ENCODE data around the gene PHLPP1.

Gene PHLPP1

DNA sequence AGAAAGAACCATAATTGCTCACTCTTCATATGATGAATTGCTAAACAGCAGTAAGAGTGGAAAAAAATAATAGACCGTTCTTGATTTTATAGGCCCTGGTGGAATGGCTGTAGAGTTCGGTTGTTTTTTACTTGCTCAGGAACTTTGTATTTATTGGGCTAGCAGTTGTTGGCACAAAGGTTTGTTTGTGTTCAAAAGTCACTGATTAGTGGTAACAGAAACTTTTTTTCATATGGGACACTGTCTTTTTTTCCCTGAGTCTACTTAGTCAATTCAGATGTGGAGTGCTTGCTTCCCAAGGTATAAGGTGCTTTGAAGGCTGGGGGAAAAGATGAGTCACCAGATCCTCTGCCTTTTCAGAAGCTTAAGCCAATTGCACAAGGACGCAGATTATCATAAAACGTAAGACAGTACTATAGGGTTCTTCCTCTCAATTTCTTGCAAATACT lies 25.8 kb downstream of the PHLPP1 start:
- no peak for DNase-seq (ENCODE audit: low spot score)

DNA sequence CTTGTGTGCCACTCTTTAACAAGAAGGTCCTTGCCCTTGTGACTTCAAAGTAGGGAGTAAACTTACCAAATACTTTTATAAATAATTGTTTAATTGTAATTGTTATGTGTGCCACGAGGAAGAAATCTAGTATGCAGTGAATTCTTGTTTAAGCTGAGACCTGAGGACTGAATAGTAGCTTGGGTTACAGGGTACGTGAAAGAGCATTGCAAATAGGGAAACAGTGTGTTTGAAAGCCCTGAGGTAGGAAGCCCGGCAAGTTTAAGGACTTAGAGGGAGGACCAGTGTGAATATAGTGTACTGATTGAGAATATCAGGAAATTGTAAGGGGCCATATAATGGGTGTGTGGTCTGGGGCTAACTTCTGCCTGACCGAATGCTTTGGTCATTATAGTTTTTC lies 26.2 kb downstream of the PHLPP1 start:
- DNase-seq (ENCODE audit: low spot score): no peak

DNA sequence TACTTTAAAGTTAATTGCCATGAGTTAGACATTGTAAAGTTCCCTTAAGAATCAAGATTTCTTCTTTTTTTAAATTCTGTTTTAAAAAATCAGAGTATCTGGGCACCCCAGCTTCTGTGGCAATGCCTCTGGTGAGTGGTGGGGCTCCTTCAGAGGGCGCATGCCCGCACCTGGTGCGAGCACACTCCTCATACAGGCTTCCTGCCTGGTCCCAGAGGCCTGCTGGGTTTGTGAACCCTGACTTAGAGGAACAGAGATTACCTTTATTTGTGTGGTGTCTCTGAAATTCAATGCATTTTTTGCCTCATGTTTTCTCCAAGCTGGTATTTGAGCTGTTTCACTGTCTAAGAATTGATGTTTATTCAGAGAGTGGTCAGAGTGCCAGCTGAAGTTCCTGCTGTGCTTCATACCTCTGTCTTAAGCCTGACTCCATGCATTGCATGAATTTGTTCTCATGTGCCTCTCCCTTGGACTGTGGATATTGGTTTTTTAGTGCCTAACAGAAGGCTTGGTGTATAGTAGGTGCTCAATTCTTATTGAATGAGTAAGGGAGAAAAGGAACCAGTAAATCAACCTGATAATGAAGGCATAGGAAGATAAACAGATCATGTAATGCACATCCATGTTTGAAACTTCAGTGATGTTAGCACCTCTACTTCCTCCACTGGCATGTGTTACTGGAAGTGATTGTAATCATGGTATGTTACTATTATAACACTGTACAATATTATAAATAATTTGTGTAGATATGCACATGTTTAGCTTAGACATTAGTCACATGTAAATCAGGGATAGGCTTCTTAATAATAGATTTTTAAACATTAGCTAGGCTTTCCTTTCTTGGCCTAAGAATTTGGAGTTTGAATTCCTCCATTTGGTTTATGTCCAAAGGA lies 29.0 kb downstream of the PHLPP1 start:
- peak; percentile 15 for DNase-seq (ENCODE audit: low spot score)

DNA sequence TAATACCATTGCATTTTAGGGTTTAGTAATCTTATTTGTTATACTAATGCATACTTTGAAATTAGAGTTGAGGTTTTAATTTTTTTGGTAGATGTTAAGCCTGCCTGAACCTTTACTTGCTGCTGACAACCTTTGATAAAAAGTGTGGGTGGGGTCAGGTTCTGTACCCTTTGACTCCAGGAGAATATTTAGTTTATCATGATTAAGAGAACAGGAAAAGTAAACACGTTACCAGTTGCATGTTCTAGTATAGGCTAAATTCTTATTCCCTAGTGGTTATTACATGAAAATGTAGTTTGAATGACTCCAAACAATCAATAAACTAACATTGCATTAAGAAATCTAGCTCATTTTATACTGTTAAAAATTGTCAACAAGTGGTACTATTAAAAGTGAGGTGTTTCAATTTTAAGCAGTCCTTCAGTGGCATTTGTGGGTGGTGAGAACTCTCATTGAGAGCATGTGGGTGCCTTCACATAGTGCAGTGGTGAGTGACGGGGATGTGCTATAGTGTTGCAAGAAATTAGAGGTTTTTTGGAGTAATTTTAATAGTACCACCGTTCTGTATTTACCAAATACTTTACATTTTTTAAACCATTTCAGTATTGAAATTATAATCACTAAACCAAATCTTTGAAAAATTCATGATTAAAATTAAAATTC lies 29.9 kb downstream of the PHLPP1 start:
- DNase-seq (ENCODE audit: low spot score): no peak

DNA sequence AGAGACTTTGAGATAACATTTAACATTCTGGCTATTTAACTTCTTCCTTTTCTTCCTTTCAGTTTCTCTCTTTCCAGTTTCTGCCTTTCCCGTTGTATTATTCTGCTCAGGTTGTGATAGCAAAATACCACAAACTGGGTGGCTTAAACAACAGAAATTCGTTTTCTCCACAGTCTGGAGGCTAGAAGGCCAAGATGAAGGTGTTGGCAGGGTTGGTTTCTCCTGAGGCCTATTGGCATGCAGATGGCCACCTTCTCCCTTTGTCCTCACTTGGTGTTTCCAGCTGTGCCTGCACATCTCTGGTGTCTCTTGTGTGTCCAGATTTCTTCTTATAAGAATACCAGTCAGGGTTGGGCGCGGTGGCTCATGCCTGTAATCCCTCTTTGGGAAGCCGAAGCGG lies 34.0 kb downstream of the PHLPP1 start:
- no peak for DNase-seq (ENCODE audit: low spot score)

DNA sequence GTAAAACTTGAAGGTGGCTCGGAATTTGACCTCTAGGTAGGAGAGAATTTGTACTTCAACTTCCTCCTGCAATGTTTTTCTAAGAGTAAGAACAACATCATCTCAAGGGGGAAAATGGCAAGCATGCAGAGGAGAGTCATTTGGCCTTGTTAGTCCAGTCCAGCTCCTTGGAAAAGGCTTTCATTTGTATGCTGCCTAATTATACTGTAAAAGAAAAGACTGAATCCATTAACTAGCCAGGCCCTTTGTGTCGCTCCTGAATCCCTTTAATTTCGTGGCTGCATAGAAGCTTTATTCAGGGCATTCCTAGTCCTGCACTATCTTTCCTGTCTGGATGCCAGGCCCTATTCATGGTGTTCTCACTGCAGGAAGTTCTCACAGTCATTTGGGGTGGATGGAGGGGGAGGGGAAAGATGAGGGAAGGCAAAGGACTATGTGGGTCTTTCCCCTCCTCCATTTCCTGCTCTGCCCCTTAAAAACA lies 36.0 kb downstream of the PHLPP1 start:
- no peak for DNase-seq (ENCODE audit: low spot score)

DNA sequence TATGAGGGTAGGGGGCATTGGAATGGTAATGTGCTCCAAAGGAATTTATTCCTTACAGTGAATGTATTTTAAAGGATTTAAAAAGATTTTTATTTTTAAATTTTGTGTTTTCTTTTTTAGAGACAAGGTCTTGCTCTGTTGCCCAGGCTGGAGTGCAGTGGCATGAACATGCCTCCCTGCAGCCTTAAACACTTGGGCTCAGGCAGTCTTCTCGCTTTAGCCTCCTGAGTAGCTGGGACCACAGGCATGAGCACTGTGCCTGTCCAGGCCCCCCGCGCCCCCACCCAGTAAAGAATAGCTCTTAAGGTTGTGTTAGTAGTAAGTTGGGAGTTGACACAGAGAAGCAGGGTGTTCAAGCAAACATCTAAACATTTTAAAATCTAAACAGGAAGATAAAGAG lies 36.6 kb downstream of the PHLPP1 start:
- no peak for DNase-seq (ENCODE audit: low spot score)

DNA sequence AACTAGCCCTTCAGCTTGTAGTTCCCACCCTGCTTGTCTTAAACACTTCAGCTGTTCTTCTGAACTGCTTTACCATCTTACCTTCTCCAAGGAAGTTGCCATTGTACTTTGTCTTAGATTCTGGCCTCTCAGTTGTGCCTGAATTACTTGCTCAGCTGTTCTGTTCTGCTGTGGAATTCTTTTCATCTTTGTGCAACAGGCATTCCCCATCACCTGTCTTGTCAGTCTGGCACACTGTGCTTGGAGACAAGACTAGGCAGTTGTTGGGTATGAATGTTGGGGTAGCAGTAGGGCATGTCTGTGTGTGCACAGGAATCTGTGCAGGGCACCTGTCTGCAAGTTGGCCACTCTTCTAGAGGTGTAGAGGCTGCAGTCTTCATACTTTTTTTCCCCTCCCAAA lies 38.7 kb downstream of the PHLPP1 start:
- DNase-seq (ENCODE audit: low spot score): no peak

DNA sequence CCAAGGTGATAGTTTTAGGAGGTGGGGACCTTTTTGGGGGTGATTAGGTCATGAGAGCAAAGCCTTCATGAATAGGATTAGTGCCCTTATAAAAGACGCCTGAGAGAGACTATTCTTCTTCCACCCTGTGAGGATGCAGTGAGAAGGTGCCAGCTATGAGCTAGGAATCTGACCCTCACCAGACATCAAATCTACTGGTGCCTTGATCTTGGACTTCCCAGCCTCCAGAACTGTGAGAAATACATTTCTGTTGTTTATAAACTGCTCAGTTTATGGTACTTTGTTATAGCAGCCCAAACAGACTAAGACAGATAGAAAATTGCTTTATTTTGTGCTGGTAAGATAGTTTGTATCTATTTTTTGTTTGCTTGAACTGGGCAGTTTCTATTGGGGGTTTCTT lies 40.1 kb downstream of the PHLPP1 start:
- no peak for DNase-seq (ENCODE audit: low spot score)

DNA sequence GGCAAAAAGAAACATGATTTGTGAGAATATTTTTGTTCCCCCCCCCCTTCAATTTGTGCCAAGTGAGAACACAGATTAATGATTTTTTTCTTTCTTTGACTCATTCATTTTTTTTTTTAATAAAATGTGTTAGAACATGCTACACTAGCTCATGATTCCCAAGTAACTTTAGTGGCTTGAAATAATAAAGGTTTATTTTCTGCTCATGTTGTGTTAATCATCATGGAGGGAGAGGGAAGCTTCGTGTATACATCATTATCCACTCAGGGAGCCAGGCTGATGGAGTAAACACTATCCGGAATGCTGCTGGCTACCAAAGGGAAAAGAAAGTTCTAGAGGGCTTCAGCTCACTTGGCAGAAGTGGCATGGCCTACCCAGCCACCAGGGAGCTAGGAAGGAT lies 40.6 kb downstream of the PHLPP1 start:
- DNase-seq (ENCODE audit: low spot score): no peak

DNA sequence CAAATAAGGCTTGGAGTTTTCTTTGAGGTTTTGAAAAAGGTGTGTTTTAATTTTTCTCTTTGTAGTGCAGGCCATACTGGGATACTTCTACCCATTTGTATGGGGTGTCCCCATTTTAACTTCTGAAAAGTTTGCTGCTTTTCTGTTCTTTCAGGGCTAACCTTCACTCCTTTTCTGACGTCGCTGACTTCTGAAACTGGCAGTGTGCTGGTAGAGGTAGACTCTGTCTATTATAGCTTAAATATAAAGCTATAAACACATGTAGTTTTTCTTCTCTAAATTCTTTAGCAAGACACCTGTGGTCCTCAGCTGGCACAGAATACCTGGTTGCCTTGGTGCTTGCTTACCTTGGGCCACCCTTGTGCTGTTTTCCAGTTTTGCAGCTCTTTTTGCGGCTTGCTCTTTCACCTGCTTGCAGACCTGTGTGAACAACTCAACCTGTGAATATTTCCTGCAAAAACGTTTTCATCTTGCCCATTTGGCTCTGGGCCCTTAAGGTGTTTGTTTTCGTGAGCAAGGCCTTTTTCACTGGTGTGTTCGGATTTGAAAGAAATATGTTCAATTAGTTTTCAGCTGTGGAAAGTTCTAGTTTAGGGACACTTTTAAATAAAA lies 42.2 kb downstream of the PHLPP1 start:
- DNase-seq (ENCODE audit: low spot score): no peak

DNA sequence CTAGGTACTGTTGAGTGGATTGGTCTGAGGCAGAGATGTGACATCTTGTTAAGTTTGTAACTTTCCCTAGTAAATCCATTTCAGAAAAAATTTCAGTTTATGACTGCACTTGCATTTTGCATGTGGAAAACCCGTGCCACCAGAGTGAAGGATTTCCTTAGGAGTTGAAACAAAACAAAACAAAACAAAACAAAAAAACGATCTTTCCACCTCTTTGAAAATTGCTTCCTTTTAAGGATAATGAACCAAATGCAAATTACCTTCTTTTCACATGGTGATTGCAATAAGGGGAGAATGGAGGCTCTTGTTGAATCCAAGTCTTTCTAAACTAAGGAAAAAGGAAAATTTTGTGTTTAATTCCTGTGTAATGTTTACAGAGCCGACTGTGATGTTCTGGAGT lies 43.2 kb downstream of the PHLPP1 start:
- no peak for DNase-seq (ENCODE audit: low spot score)

DNA sequence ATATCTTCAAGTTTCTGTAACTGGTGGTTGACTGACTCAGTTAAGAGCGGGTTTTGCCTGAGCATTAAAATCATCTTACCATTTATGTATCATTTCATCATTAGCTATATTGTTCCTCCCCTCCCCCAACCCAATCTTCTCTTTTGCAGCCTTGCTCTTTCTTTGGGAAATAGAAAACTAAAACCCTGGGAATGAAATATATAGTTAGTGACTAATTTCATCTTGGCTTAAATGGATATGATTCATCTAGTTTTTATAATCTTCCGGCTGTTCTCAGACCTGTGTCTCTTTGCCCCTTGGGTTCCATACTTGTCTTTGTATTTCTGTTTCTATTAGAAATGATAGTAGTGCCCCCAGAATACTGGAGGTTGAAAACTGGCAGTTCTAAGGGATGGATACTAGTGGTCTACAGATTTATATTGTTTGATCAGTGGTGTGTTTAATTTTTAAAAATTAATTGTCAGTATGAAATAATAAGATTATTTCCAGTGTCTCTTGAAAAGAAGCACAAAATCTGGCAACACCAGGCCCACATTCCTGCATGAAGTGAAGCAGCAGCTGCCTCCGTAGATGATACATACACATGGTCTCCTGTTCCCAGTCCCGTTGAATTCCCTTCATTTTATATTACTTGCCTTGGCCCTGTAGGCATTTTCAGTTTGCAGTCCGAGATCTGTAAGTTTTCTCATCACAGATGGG lies 44.5 kb downstream of the PHLPP1 start:
- peak; percentile 8 for DNase-seq (ENCODE audit: low spot score)

DNA sequence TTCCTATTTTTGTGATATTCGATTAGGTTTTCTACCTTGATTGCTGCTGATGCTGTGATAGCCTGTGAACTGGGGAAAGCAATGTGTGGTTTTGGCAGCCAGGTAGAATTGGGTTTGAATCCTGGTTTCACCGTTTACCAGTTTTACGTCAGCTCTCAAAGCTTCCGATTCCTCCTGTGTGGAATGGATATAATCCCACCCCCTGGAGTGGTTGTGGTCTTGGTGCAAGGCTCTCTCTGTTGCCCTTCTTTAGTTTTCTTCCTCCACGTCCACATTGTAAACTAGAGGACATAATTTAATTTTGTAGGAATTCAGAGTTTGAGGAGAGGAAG lies 45.0 kb downstream of the PHLPP1 start:
- no peak for DNase-seq (ENCODE audit: low spot score)

DNA sequence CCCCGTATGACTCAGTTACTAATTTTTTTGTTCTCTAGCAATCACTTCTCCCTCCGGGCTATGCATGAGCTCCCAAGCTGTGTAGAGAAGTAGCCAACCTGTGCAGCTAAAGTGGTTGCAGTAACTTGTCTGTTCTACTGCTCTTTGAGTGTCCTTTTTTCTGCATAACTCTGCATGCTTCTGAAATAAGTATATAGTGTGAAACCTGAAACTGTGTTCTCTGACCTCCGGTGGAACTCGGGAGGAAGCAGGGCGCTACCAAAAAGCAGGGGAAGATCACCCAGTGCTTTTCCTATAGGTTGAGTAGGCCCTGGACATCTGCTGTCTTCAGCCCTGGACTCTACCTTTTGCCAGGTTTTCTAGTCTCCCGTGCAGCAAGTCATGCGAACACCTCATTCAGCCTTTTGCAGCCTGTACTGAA lies 47.8 kb downstream of the PHLPP1 start:
- DNase-seq (ENCODE audit: low spot score): no peak

DNA sequence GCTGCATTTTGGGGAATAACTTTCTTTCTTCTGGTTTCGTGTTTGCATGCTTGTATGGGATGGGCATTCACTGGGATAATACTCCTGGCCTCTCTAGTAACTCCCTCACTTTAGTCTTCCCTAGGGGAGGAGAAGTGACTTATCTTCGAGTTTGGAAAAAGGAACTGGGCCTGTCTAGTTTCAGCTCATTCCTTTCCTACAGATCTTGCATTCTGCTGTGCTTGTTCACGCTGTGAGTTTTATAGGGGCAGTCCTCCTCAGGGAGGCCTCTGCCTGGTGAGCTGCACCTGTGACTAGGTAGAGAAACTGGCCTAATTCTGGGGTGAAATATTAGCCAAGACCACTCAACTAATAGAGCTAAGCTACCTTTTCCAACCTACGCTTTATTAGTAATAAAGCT lies 50.9 kb downstream of the PHLPP1 start:
- DNase-seq (ENCODE audit: low spot score): no peak

DNA sequence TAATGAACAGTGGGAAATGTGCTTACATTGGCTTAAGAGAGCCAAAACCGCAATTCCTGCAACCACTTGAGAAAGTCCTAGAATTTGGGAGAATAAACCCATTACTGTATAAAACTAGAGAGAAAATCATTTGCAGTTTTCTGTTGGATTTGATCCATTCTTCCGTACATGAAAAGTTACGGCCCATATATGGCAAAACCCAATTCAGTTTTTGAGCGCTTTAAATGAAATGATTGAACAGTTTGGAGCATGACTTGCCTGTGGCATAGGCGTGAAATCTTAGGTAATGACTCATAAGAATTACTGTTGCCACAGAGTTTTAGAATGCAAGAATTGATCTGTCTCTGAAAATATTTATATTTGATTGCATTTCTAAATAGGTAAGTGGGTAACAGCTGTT lies 52.0 kb downstream of the PHLPP1 start:
- no peak for DNase-seq (ENCODE audit: low spot score)

DNA sequence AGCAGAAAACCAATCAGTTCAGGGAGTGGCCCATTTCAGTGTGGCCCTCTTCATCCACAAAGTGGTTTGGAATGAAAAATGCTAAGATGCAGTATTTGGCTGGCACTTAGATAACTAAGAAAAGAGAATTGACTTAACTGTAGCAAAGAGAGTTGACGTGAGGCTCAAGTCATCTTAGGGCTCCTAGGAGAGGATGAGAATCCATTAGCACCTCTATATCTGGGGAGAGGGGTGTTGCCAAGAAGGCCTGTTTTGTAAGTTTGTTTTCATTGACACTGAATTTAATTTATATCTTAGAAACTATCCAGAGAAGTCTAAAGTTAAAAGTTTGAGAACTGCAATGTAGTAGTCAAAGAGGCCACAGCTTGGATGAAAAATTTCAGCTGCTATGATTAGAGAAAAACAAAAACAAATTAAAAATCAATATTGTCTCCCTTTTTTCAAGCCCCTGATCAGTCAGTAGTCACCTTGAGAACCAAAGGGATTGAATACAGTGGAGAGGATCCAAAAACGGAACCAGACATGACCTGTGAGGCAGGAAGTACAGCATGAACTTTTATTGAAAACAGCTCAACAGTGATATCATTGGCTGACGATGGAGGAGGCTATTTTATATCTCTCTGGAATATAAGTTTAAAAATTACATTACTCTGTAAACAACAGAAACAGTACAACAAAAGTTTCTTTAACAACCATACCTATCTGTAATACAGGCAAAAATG lies 52.7 kb downstream of the PHLPP1 start:
- no peak for DNase-seq (ENCODE audit: low spot score)

DNA sequence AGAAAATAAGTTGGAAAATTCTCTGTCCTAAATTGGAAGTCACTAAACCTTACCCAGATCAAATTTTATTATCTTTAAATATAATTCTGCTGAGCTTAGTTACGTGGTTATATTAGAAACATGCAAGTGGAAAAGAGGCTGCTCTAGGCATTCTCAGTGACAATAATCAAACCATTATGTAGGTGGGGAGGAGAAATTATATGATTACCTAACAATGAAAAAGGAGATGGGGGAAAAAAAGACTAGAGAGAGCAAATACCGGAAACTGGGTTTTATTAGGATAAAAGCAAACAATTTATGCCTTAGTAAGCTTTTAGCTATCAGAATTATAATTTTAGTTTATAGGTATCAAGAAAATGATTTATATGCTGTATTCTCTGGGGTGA lies 53.2 kb downstream of the PHLPP1 start:
- no peak for DNase-seq (ENCODE audit: low spot score)

DNA sequence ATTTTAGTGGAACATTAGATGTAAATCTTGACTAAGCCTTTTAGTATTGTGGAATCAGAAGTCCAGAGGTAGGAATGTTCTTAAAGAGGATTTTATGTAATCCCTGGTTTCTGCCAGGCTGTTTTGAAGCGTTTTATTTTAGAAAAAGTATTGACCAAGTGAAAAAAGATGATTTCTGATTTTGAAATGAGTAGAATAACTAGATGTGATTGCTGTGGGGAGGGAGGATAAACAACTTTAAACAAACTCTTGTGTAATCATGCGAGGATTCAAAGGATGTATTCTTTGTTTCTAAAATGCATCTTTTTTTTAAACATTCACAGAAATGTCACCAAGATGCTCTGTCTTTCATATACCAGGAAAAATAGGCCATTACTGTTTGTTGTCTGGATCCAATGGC lies 53.9 kb downstream of the PHLPP1 start:
- DNase-seq (ENCODE audit: low spot score): no peak

DNA sequence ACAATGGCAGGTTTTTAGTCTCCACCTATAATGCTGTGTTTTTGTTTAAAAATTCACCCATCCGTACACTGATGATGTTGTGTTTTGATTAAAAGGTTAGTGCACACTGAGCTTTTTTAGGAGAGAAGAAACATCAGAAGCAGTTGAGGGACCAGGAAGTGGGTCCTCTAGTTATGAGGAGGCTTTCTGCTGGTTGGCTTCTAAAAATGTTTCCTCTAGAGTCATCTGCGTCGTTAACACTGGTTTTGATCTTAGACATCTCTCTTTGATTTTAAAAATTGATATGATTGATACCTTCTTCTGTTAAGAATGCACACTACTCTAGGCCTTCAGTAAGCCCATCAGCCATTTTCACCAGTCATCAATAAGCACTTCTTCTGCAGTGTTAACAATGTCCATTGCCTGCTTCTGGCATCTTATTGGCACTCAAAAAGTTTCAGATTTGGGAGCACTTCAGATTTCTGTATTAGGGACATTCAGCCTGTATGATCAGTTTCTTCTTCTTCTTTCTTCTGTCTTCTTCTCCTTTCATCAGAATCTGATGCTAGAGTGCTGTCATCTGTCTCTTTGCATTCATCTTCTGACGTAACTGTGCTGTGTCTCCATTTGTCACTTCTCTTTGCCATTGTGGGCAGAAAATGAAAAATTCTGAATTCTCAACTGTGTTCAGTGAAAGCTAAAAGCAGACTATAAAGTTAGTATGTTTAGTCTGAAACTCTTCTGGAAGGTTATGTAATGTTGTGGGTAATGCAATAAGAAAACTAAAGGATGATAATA lies 56.3 kb downstream of the PHLPP1 start:
- DNase-seq (ENCODE audit: low spot score): no peak
